ENCODE results near the gene IGSF10.

IGSF10 gene

GRCh38 chr3:151421938-151422337, 38.9 kb downstream of the IGSF10 start:
- peak; percentile 18 to 56 (median 37) for DNase-seq

- no peak for DNase-seq
Measured at GRCh38 chr3:151419806-151420205, 41.1 kb downstream of the IGSF10 start.

- DNase-seq: no peak
Measured at GRCh38 chr3:151415289-151415688, 45.6 kb downstream of the IGSF10 start.

DNA sequence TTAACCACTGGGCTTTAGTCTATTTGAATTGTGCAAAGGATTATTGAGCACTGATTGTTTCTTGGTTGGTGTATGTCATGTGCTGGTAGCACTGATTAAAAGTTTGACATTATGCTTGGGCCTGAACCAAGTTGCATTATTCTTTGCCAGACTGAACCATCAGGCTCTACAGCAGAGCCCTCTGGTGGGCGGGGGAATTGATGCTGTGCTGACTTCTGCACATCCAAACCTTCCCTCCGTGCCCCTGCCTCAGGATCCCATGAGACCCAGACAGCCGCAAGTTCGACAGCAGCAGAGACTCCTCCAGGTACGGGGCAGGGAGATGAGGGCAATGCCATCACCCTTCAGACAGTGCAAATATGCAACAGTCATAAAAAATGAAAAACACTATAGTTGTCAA, 47.9 kb downstream of the IGSF10 start:
- peak in 1 of 4 experiments; percentile 22 for DNase-seq

All from suppressor macrophage (primary cell).